Adrenal gland (tissue), 12 donors: ENCODE measurements around the gene SIGLEC12. TPM values are rescaled to one million over a fixed set of nuclear protein-coding genes. Genes with fewer than 3 reads are reported as not detected.
"Not testable (repeated sequence)": the region's sequence is repeated elsewhere in the genome, so short reads cannot be mapped to it uniquely, and the experiment has no call there.

Experiments used
- DNase-seq, 7 donors: peaks; one replicate each; pipeline ENCODE4 v3.0.0-alpha.2; 2019 to 2020
- H3K27ac ChIP-seq, 5 donors: fragments of 200-600 bp; sonication (generic) in 4 of 5; 1 replicate in 3 of 5; 2 replicates in 2 of 5; pipeline versions ENCODE4 v1.5.1 to v1.8.0; 2016 to 2020; ENCODE audit warnings: mild to moderate bottlenecking in 1 of 5
- H3K27me3 ChIP-seq: fragments of 200-600 bp; 2 replicates; pipeline ENCODE4 v1.8.0; 2021
- H3K36me3 ChIP-seq, 2 donors: fragments of 200-600 bp; replicated peaks in 1 of 2; 1 replicate in 1 of 2; 2 replicates in 1 of 2; pipeline versions ENCODE4 v1.5.1 to v1.8.0; 2018 to 2022
- H3K4me1 ChIP-seq, 2 donors: fragments of 200-600 bp; replicated peaks in 1 of 2; 1 replicate in 1 of 2; 2 replicates in 1 of 2; pipeline versions ENCODE4 v1.5.1 to v1.8.0; 2018 to 2021
- H3K4me3 ChIP-seq, 4 donors: fragments of 200-600 bp; sonication (generic) in 3 of 4; one replicate each; pipeline ENCODE4 v1.5.1; 2016 to 2018
- H3K9me3 ChIP-seq, 3 donors: fragments of 200-600 bp; sonication (generic) in 1 of 3; replicated peaks in 1 of 3; 1 replicate in 2 of 3; 2 replicates in 1 of 3; pipeline versions ENCODE4 v1.5.1 to v1.8.0; 2016 to 2021
- CTCF ChIP-seq, 6 experiments: fragments of 450-650 bp in 4 of 6; fragments of 200-600 bp in 2 of 6; sonication (generic) in 1 of 6; IDR thresholded peaks; 1 replicate in 5 of 6; 2 replicates in 1 of 6; pipeline versions ENCODE4 v1.5.1 to v1.8.0; 2016 to 2021; ENCODE audit warnings: antibody characterized with exemption in 6 of 6, mild to moderate bottlenecking in 2 of 6, moderate library complexity in 1 of 6
- POLR2A ChIP-seq, 2 donors: fragments of 450-650 bp; IDR thresholded peaks; one replicate each; pipeline ENCODE4 v1.6.1; 2017; ENCODE audit warnings: antibody characterized with exemption in 2 of 2, mild to moderate bottlenecking in 2 of 2, moderate library complexity in 1 of 2
- WGBS, 4 donors: extraction: QIAGEN DNeasy Blood & Tissue Kit in 2 of 4; methylation state at CpG; one replicate each; pipeline versions ENCODE4 v1.1.5 to v1.1.7; 2013 to 2017; 5-methylcytosine and 5-hydroxymethylcytosine counted together
- intact Hi-C, 2 donors: fragments of 100-400 bp; cut with DNase I; formaldehyde crosslinking; loops; one replicate each; pipeline versions ENCODE4 v1.14.1 to v1.15.0; 2022 to 2023
- polyA plus RNA-seq, 3 donors: library from polyadenylated mRNA; stranded (reverse); fragments of 200-250 nt in 2 of 3; fragments of 350-450 nt in 1 of 3; fragmentation: Illumina TruSeq in 1 of 3; extraction: RNeasy Lipid Tissue Mini Kit (QIAGEN cat#74804) in 1 of 3; gene quantifications; one replicate each; pipeline ENCODE4 v1.2.3, GENCODE V29; 2013 to 2014
- total RNA-seq, 9 donors: library from RNA; depleted of rRNA in 4 of 9; stranded (reverse); fragments of >200 nt in 4 of 9; fragments of 120-200 nt in 1 of 9; fragmentation: NEBNext Ultra II Directional in 1 of 9; extraction: Animal tissue kit (Norgen Biotek cat#: 25700) in 1 of 9; gene quantifications; one replicate each; pipeline versions ENCODE4 v1.1.0 to v1.2.4, GENCODE V29; 2013 to 2023
- donor health status: healthy with polysubstance abuse.
- donor health status: Bipolar disorder and iron deficiency.
- donor health status: DM: yes; HTN: yes; CAD: no.
- donor health status: DM: no; HTN: no; CAD: no.
- donor health status: DM: no; HTN: no; CAD: no.
- donor health status: DM: yes; HTN: yes; CAD: no.

Gene SIGLEC12
- total and polyA plus RNA-seq, 12 donors = 0.30 to 3.1 (median 0.82) TPM; not detected in 2

GRCh38 chr19:51466723-51467122, 34.9 kb downstream of the SIGLEC12 start:
- Histone ChIP-seq H3K27ac (no peak overlapping the region), H3K27me3 (peaks cover 3% of the 10 kb centered on the region), H3K4me3 (no peak overlapping the region), H3K9me3 (no peaks in the 10 kb centered on the region), H3K4me1 (no peaks in the 10 kb centered on the region), H3K36me3 (no peaks in the 10 kb centered on the region)
- WGBS, 4 donors = 37 to 50% (median 44%) methylated on average over 3 of the region's 3 CpGs
- intact Hi-C loops = loop anchor here in 1 of 2 donors (10.0 kb wide), 1 partner anchor 188 kb away; no protein-coding TSS in a partner anchor
- TF ChIP-seq CTCF (IDR thresholded peaks at IDR 0.05) = no peak
- no peak for DNase-seq

DNA sequence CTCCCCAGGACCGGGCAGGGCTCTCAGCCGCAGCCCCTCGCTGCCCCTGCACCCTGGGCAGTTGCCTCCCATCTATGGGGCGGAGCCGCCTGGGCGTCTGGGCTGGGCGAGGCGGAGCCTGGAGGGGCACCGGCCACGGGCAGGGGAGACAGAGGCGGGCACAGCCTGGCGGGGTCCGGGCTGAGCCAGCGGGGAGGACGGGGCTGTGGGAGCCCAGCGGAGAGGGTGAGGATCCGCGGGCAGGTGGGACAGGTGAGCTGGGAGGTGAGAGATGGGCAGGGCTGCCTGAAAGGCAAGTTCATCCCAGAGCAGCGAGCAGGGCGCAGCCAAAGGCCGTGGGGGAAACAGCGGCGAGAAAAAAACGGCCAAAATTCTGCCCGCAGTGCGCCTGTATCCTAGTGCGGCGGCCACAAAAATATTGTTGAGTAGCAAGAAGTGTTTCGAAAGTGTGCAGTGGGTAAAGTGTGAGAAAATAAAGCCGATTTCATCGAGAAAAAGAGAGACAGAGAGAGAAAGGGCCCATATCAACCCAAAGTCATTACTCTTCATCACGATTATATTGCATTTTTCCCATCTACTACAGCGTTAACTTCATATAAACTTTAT, 37.5 kb downstream of the SIGLEC12 start:
- not testable (repeated sequence) for H3K27me3 ChIP-seq, H3K4me3 ChIP-seq, H3K27ac ChIP-seq, H3K9me3 ChIP-seq, H3K4me1 ChIP-seq, H3K36me3 ChIP-seq
- peak in 1 of 7 donors; percentile 2 for DNase-seq
- 22 to 39% (median 26%) methylated on average over 13 to 15 of the region's 33 CpGs for WGBS, 4 donors
- intact Hi-C loops = loop anchor here in 1 of 2 donors (10.0 kb wide), 1 partner anchor 191 kb away; no protein-coding TSS in a partner anchor

DNA sequence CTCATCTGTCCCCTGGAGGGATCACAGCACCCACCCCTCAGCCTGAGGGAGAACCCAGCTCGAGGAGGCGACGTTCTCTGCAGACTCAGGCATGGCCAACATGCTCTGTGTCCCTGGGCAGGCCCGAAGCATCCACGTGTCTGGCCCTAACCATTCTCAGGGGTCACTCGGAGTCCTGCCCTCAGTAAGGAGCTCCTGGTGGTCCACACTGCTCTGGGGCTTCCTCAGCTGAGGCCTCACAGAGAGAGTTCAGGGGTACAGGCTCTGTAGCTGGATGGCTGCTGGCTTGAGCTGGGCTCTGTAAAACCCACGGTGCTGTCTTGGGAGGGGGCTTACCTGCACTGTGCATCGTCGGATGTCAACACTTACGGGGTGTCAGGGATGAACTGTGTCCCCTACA, 38.9 kb downstream of the SIGLEC12 start:
- no peak for DNase-seq
- WGBS, 4 donors = 70 to 82% (median 77%) methylated on average over 4 to 10 of the region's 10 CpGs

DNA sequence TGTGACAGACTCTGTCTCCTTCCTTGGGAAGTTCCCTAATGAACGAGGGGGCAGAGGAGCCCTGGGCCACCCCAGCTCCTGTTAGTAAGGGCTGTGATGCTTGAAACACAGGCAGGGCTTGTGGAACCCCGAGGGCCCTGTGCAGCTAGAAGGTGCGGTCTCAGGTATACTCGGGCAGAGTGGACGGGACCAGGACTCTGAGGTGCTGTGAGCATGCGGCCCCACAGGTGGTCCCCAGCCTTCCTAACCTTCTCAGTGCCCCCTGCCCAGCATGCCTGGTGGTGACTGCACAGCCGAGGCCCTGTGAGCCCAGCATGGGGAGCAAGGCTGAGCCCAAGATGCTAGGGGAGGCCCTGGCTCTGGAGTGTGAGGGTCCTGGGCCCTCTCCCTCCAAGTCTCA, 39.3 kb downstream of the SIGLEC12 start:
- intact Hi-C loops = loop anchor here in 1 of 2 donors (10.0 kb wide), 1 partner anchor 193 kb away; no protein-coding TSS in a partner anchor
- no peaks in the 10 kb centered on the region for H3K36me3 ChIP-seq
- no peak overlapping the region for H3K4me3 ChIP-seq
- WGBS, 4 donors = 40 to 74% (median 65%) methylated on average over 1 to 7 of the region's 7 CpGs
- peak in 1 of 7 donors; percentile 17 for DNase-seq
- peaks cover 5% of the 10 kb centered on the region for H3K27me3 ChIP-seq
- peak overlapping the region in 3 of 5 donors; percentile 26 to 69 (median 37) for H3K27ac ChIP-seq
- H3K9me3 ChIP-seq = no peaks in the 10 kb centered on the region
- H3K4me1 ChIP-seq = no peaks in the 10 kb centered on the region
- TF ChIP-seq CTCF (IDR thresholded peaks at IDR 0.05) (no peak), POLR2A (IDR thresholded peaks at IDR 0.05) (no peak)

More for the DNA sequence above, 38.9 kb downstream of the SIGLEC12 start:
- Histone ChIP-seq H3K27ac (peak overlapping the region in 1 of 5 donors; percentile 10), H3K4me1 (no peaks in the 10 kb centered on the region), H3K4me3 (no peak overlapping the region), H3K9me3 (no peaks in the 10 kb centered on the region), H3K36me3 (no peaks in the 10 kb centered on the region), H3K27me3 (peaks cover 5% of the 10 kb centered on the region)
- intact Hi-C loops = loop anchor here in 1 of 2 donors (10.0 kb wide), 1 partner anchor 192 kb away; no protein-coding TSS in a partner anchor
- TF ChIP-seq POLR2A (IDR thresholded peaks at IDR 0.05) (no peak), CTCF (IDR thresholded peaks at IDR 0.05) (no peak)
